Mucosa of descending colon (tissue), 3 donors: ENCODE data around the gene SERPINB12. TPM values are rescaled to one million over a fixed set of nuclear protein-coding genes. Genes with fewer than 3 reads are reported as not detected.

Experiments
- ATAC-seq: fragments of 200-7000 bp; cut with Tn5 transposase; one replicate; pipeline ENCODE4 v1.9.1; 2020; ENCODE audit warnings: mild to moderate bottlenecking, moderate library complexity
- DNase-seq, 3 donors: peaks; one replicate each; pipeline ENCODE4 v3.0.0-alpha.2; 2020
- H3K36me3 ChIP-seq: fragments of 200-600 bp; one replicate; pipeline ENCODE4 v1.8.0; 2021; ENCODE audit warnings: low read depth, mild to moderate bottlenecking
- H3K4me1 ChIP-seq: fragments of 200-600 bp; one replicate; pipeline ENCODE4 v1.8.0; 2021; ENCODE audit warnings: low read depth, mild to moderate bottlenecking
- H3K4me3 ChIP-seq: fragments of 200-600 bp; one replicate; pipeline ENCODE4 v1.8.0; 2021; ENCODE audit warnings: mild to moderate bottlenecking
- H3K9me3 ChIP-seq: fragments of 200-600 bp; one replicate; pipeline ENCODE4 v1.8.0; 2021; ENCODE audit warnings: mild to moderate bottlenecking
- intact Hi-C, 2 donors: fragments of 100-400 bp; cut with DNase I in 1 of 2; cut with micrococcal nuclease in 1 of 2; formaldehyde crosslinking; loops; one replicate each; pipeline versions ENCODE4 v1.11.0 to v1.11.1; 2022; cut with DNase I, micrococcal nuclease
- total RNA-seq, 3 donors: library from RNA; stranded (reverse); fragmentation: NEBNext Ultra II Directional in 2 of 3; extraction: Animal tissue kit (Norgen Biotek cat#: 25700) in 2 of 3; gene quantifications; one replicate each; pipeline versions ENCODE4 v1.2.1 to v1.2.4, GENCODE V29; 2021 to 2023
- TF ChIP-seq, protein P1 (sequence below): fragments of 200-600 bp; IDR thresholded peaks from one replicate; pipeline ENCODE4 v1.8.0; 2022; ENCODE audit warnings: antibody characterized with exemption, mild to moderate bottlenecking
- donor health status: DM: no; HTN: no; CAD: no; lungs with moderate emphysema.
- donor health status: DM: no; HTN: no; CAD: no.
- donor health status: DM: no; HTN: yes; CAD: no.

The SERPINB12 gene
- total RNA-seq, 3 donors from 2014 or later = not detected

DNA sequence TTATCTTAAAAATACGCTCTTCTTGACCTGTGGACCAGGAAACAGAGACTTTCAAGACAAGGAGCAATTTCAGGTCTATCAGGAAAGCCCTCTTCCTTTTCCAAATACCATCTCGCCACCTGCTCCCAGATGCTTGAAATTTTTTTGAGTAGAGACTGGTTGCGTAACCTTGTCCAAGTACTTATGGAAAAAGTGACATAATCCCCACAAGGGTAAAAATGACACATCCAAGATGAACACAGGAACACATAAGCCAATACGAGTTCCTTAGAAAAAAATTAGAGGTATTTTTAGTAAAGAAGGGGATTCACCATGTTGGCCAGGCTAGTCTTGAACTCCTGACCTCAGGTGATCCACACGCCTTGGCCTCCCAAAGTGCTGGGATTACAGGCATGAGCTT, 46.7 kb downstream of the SERPINB12 start:
- DNase-seq (no peak), ATAC-seq (no peak)
- no peaks in the 10 kb centered on the region for H3K9me3 ChIP-seq
- TF ChIP-seq, protein P1, sequence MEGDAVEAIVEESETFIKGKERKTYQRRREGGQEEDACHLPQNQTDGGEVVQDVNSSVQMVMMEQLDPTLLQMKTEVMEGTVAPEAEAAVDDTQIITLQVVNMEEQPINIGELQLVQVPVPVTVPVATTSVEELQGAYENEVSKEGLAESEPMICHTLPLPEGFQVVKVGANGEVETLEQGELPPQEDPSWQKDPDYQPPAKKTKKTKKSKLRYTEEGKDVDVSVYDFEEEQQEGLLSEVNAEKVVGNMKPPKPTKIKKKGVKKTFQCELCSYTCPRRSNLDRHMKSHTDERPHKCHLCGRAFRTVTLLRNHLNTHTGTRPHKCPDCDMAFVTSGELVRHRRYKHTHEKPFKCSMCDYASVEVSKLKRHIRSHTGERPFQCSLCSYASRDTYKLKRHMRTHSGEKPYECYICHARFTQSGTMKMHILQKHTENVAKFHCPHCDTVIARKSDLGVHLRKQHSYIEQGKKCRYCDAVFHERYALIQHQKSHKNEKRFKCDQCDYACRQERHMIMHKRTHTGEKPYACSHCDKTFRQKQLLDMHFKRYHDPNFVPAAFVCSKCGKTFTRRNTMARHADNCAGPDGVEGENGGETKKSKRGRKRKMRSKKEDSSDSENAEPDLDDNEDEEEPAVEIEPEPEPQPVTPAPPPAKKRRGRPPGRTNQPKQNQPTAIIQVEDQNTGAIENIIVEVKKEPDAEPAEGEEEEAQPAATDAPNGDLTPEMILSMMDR = no peak
- no peaks in the 10 kb centered on the region for H3K36me3 ChIP-seq
- H3K4me1 ChIP-seq = no peaks in the 10 kb centered on the region
- intact Hi-C loops = no loop called here
- H3K4me3 ChIP-seq = no peak overlapping the region

DNA sequence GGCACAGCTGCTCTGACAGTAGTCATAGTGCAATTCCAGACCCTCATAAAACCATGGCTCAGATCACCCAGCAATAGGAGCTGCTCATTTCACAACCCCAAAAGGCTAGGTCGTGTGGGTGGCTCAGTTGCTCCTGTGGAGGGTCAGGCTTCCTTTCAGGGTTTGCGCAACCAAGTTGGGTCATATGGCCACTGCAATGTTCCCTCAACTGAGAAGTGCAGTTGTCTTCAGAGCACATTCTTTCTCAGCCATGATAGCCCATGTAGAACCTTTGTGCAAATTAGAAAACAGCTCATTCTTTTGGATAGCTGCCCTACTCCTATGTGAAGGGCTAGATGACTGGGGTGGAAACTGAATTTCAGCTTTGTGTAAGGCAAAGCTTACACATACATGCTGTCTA, 48.2 kb downstream of the SERPINB12 start:
- intact Hi-C loops = no loop called here
- no peak for ATAC-seq
- no peaks in the 10 kb centered on the region for H3K4me1 ChIP-seq
- H3K9me3 ChIP-seq = no peaks in the 10 kb centered on the region
- H3K4me3 ChIP-seq = no peak overlapping the region
- no peaks in the 10 kb centered on the region for H3K36me3 ChIP-seq
- DNase-seq = no peak
- TF ChIP-seq, protein P1 = no peak

DNA sequence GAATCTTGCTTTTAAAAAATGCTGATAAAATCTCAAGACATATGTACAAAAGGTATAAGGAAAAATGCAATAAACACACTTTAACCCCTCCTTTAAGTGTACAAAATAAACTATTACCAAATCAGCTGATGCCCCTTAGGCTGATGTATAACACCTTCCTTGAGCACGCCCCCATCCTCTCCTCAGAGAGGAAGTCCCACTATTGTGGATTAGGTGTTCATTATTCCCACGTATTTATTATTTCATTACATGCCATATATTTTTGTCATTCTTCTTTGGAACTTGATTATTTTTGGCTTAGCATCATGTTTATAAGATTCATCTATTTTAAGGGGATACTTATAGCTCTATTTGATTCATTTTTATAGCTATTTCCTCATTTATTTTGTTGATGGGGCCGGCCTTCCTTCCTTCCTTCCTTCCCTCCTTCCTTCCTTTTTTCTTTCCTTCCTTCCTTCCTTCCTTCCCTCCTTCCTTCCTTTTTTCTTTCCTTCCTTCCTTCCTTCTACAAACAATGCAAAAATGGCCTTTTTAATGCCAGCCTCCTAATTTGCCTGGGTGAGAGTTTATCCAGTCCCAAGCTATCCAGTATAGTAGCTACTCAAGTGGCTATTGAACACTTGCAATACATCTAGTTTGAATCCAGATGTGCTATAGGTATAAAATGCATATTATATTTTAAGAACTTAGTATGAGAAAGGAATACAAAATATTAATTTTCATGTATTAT, 49.0 kb downstream of the SERPINB12 start:
- Histone ChIP-seq H3K9me3 (no peaks in the 10 kb centered on the region), H3K4me1 (no peaks in the 10 kb centered on the region), H3K36me3 (no peaks in the 10 kb centered on the region), H3K4me3 (no peak overlapping the region)
- DNase-seq (no peak), ATAC-seq (no peak)
- TF ChIP-seq, protein P1 = no peak
- intact Hi-C loops = no loop called here

DNA sequence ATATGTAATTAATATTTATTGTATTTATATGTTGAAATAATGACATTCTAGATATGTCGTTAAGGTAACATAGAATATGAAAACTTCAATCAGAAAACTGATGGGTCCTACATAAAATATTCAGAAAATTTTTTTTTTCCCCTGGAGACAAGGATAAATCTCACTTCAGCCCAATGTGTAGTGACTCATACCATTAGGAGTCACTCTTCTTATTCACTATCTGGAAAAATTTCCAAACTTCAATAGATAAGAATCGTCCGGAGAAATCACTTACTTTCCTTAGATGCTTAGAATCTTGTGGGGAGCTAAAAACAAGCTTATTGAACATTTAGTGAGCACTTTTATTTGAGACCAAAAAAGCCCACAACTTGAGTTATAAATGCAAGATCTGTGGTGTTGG, 49.6 kb downstream of the SERPINB12 start:
- intact Hi-C loops = no loop called here
- Histone ChIP-seq H3K9me3 (no peaks in the 10 kb centered on the region), H3K4me1 (no peaks in the 10 kb centered on the region), H3K36me3 (no peaks in the 10 kb centered on the region), H3K4me3 (no peak overlapping the region)
- TF ChIP-seq, protein P1 = no peak
- ATAC-seq (no peak), DNase-seq (no peak)

DNA sequence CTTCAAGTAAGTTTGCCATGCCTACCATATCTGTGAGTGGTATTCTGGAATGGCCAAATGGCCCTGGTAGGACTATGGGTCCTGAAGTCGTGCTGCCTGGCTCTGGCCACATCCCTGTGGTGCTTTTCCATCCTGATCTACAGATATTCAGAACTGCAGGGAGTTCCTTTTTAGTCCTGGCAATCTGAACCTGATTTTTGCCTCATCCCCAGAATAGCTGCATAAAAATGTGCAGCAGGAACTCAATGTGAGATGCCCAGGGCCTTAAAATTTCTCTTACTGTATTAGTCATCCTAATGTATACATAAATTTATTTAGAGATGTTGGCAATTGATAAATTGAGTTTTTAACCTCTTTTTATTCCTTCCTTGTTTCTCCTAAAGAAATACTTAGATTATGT, 50.3 kb downstream of the SERPINB12 start:
- intact Hi-C loops = no loop called here
- no peak overlapping the region for H3K4me3 ChIP-seq
- ATAC-seq (no peak), DNase-seq (no peak)
- no peaks in the 10 kb centered on the region for H3K4me1 ChIP-seq
- no peaks in the 10 kb centered on the region for H3K9me3 ChIP-seq
- no peaks in the 10 kb centered on the region for H3K36me3 ChIP-seq
- TF ChIP-seq, protein P1 = no peak

DNA sequence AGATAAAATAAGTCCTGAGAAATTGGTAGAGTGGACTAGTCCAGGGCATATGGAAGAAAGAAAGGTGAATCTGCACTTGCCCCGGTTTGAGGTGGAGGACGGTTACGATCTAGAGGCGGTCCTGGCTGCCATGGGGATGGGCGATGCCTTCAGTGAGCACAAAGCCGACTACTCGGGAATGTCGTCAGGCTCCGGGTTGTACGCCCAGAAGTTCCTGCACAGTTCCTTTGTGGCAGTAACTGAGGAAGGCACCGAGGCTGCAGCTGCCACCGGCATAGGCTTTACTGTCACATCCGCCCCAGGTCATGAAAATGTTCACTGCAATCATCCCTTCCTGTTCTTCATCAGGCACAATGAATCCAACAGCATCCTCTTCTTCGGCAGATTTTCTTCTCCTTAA, 54.8 kb downstream of the SERPINB12 start:
- H3K4me1 ChIP-seq = no peaks in the 10 kb centered on the region
- DNase-seq (no peak), ATAC-seq (no peak)
- no peaks in the 10 kb centered on the region for H3K36me3 ChIP-seq
- intact Hi-C loops = no loop called here
- H3K9me3 ChIP-seq = no peaks in the 10 kb centered on the region
- H3K4me3 ChIP-seq = no peak overlapping the region
- TF ChIP-seq, protein P1 = no peak
